NCI-H1092 treated with DMSO at 0.1 percent for 48 hours (cell line): ENCODE results near the gene CROT.

Experiments
- DNase-seq: peaks from one replicate; lab custom pipeline; 2025; lab: John Stamatoyannopoulos, UW

CROT gene

GRCh38 chr7:87342231-87342630, 3.2 kb upstream of the CROT start:
- DNase-seq: no peak

DNA sequence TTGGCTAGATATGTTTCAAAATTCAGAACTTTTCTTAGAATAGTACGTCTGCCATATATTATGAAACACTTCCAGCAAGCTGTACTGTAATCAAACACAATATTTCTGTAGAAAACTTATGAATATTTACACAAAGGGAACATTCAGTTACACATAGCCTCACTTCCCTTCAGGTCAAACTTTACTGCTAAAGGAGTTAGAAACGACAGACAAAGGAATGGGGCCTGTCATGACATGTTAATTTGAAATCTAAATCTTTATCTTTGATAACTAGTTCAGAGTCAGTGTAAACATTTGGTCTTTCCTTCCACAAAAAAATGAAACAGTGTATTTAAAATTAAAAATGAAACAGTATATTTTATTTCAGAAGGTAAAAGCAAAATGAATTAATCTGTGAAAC, 1.0 kb upstream of the CROT start:
- no peak for DNase-seq

DNA sequence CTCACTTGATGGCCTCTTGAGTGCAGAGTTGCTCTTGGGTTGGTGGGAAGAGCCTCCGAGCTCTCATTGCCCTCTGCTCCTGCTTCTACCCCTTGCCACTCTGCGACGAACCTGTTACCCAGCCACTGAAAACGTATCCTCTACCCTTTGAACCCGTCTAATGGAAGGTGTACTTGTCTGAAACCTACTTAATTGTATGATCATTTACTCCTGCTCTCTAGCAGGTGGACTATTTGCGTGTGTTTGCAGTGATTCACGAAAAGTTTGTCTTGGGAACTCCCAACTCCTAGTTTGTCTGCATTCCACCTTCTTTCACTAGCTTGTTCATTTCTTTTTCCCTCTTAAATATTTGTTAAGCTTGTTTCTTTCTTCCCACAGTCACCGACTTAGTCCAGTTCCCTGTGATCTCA, 503 bp downstream of the CROT start:
- no peak for DNase-seq

DNA sequence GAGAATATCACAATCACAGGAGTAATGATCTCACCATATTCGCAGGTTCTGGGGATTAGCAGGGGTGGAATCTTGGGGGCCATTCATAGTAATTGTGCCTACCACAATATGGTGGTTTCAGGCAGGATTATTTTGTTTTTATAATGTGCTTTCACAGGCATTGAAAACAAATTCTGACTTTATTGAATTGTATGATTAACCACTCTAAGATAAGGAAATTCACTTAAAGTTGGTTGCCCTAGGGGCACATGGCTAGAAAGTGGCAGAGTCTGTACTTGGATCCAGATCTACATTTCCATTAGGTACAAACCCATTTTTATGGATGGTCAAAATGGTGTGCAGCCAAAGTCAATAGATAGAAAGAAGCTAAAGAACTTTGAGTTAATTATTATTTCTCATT, 1.7 kb downstream of the CROT start:
- no peak for DNase-seq

GRCh38 chr7:87347664-87348063, 2.2 kb downstream of the CROT start:
- no peak for DNase-seq

GRCh38 chr7:87354749-87355148, 9.3 kb downstream of the CROT start:
- DNase-seq: no peak

GRCh38 chr7:87356448-87356847, 11.0 kb downstream of the CROT start:
- DNase-seq: no peak

- no peak for DNase-seq
These were observed 13.9 kb downstream of the CROT start for GRCh38 chr7:87359366-87359765.

DNA sequence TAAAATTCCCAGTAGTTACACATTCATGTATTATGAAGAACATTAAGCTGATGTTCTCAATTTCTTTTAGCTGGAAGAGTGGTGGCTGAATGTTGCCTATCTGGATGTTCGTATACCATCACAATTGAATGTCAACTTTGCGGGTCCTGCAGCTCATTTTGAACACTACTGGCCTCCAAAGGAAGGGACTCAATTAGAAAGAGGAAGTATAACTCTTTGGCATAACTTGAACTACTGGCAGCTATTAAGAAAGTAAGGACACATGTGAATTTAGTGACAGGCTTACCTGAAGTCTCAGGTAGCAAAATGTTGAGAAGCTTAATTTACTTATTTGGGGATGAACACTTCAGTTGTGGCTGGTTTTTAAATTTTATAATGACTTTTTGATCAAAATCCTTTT, 15.9 kb downstream of the CROT start:
- no peak for DNase-seq

- no peak for DNase-seq
These were observed 17.9 kb downstream of the CROT start for GRCh38 chr7:87363342-87363741.

- no peak for DNase-seq
These were observed 18.8 kb downstream of the CROT start for GRCh38 chr7:87364246-87364645.

DNA sequence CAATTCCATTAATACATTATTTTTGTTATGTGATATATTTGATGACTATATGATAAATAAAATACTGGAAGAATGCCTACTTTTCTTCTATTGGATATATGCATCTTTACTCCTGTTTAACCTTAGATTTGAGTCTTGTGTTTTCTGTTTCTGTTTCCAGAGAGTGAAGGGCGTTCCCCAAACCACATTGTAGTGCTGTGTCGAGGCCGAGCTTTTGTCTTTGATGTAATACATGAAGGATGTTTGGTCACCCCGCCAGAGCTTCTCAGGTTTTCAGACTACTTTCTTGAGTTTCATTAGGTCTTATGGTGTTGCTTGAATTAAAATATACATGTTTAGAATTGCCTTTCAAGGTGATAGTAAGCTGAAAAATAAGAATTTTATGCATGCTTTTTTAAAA, 23.8 kb downstream of the CROT start:
- DNase-seq: no peak

- DNase-seq: no peak
These were observed 25.3 kb downstream of the CROT start for GRCh38 chr7:87370660-87371180.

DNA sequence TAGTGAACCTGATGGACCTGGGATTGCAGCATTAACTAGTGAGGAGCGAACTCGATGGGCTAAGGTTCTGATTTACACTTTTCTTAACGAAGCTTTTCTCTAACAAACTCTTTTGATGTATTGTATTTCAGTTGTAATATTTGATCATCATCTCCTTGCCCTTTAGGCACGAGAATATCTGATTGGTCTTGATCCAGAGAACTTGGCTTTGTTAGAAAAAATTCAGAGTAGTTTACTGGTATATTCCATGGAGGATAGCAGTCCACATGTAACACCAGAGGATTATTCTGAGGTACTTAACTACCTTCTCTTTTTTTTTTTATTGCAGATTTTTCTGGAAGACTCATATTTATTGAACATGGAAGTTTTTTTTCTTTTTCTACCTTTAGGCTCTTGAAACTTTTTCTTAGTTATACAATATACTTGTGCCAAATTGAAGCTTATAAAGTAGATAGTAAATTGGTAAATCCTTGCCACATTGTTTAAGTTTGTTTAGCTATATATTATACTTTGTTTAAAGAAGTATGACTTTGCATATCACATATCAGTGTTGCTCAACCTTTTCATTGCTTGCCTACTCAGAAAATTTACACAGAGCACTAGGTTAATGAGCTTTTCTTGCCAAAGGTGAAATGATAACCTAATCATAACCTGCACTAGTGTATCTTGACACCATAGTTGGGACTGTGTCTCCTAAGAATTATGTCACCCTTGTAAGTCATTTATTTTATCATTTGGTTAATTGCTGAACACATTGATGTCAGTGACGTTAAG, 30.4 kb downstream of the CROT start:
- DNase-seq: no peak

DNA sequence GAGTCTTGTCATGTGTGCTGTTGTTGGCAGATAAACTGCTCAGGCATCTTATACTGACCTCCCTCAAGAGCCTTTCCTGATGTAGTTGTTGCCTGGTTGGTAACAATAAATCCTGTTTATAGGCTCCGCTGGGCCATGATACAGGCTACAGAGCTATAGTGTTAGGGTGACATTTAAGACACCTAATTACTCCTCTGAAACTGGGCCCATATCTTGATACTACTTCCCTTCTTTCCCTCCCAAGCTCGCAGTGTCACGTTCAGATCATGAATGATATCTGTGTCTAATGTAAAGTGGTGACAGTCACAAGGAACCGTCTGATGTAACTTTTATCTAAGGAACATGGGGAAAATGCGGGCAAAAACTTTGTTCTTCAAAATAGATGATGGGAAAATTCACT, 35.4 kb downstream of the CROT start:
- no peak for DNase-seq

GRCh38 chr7:87391020-87391701, 45.7 kb downstream of the CROT start:
- no peak for DNase-seq

GRCh38 chr7:87395442-87396020, 50.1 kb downstream of the CROT start:
- no peak for DNase-seq

- no peak for DNase-seq
These were observed 53.0 kb downstream of the CROT start for GRCh38 chr7:87398446-87398845.

GRCh38 chr7:87404674-87405073, 59.2 kb downstream of the CROT start:
- no peak for DNase-seq

- DNase-seq: no peak
These were observed 65.7 kb downstream of the CROT start for GRCh38 chr7:87411186-87411585.

- no peak for DNase-seq
These were observed 67.6 kb downstream of the CROT start for GRCh38 chr7:87413029-87413428.

- DNase-seq: no peak
These were observed 68.7 kb downstream of the CROT start for GRCh38 chr7:87413951-87414793.
